Small intestine (tissue), 7 donors: ENCODE measurements around the gene CORO2B. TPM values are rescaled to one million over a fixed set of nuclear protein-coding genes. Genes with fewer than 3 reads are reported as not detected.
"Not testable (repeated sequence)": the region's sequence is repeated elsewhere in the genome, so short reads cannot be mapped to it uniquely, and the experiment has no call there.

Experiments used
- DNase-seq, 2 donors: peaks; one replicate each; pipeline versions ENCODE4 v3.0.0 to v3.0.0-alpha.2; 2013
- FAIRE-seq: peaks from 2 replicates; lab custom pipeline; 2012; peaks lifted over from hg19 to GRCh38; lab: Jason Lieb, UNC
- H3K27ac ChIP-seq, 3 donors: one replicate each; pipeline ENCODE4 v1.5.1; 2013; ENCODE audit warnings: low read length in 2 of 3, mild to moderate bottlenecking in 2 of 3, control low read depth in 1 of 3, inconsistent platforms in 1 of 3, low read depth in 1 of 3, moderate library complexity in 1 of 3
- H3K27me3 ChIP-seq, 3 donors: one replicate each; pipeline ENCODE4 v1.6.1; 2013; ENCODE audit warnings: low read length in 3 of 3, inconsistent platforms in 1 of 3; ENCODE audit not compliant: control insufficient read depth in 3 of 3, insufficient read depth in 3 of 3
- H3K36me3 ChIP-seq, 3 donors: one replicate each; pipeline ENCODE4 v1.6.1; 2013; ENCODE audit warnings: low read length in 3 of 3, inconsistent platforms in 1 of 3, low read depth in 1 of 3, mild to moderate bottlenecking in 1 of 3, moderate library complexity in 1 of 3; ENCODE audit not compliant: control insufficient read depth in 3 of 3, insufficient read depth in 2 of 3
- H3K4me1 ChIP-seq, 3 donors: one replicate each; pipeline ENCODE4 v1.6.1; 2013; ENCODE audit warnings: low read length in 2 of 3, inconsistent platforms in 1 of 3, low read depth in 1 of 3, mild to moderate bottlenecking in 1 of 3, moderate library complexity in 1 of 3; ENCODE audit not compliant: control insufficient read depth in 3 of 3, insufficient read depth in 2 of 3
- H3K4me3 ChIP-seq, 3 donors: one replicate each; pipeline ENCODE4 v1.5.1; 2013; ENCODE audit warnings: low read length in 3 of 3, control low read depth in 1 of 3, inconsistent platforms in 1 of 3, low read depth in 1 of 3, mild to moderate bottlenecking in 1 of 3, moderate library complexity in 1 of 3
- H3K9me3 ChIP-seq, 2 donors: one replicate each; pipeline ENCODE4 v1.6.1; 2013; ENCODE audit warnings: low read depth in 1 of 2, low read length in 1 of 2; ENCODE audit not compliant: control insufficient read depth in 2 of 2, insufficient read depth in 1 of 2
- WGBS, 3 donors: extraction: QIAGEN DNeasy Blood & Tissue Kit; methylation state at CpG; one replicate each; pipeline ENCODE4 v1.1.7; 2013; 5-methylcytosine and 5-hydroxymethylcytosine counted together
- polyA plus RNA-seq, 4 donors: library from polyadenylated mRNA; stranded (reverse) in 3 of 4; unstranded in 1 of 4; fragments of 200-250 nt in 3 of 4; fragments of 120-200 nt in 1 of 4; gene quantifications; one replicate each; pipeline versions ENCODE4 v1.2.1 to v1.2.3, GENCODE V29; 2013
- donor health status: healthy with polysubstance abuse.
- donor health status: control.
- donor health status: control.
- donor health status: Bipolar disorder and iron deficiency.
- donor health status: healthy.

CORO2B gene
- polyA plus RNA-seq, 4 donors, result 1.3 to 3.0 (median 1.7) TPM

GRCh38 chr15:68755731-68756130 is 176.9 kb downstream of the CORO2B start:
- FAIRE-seq, result no peak
- WGBS, 3 donors, result 40 to 55% (median 42%) methylated on average over 2 of the region's 2 CpGs
- Histone ChIP-seq H3K27ac (no peak overlapping the region), H3K4me1 (no peaks in the 10 kb centered on the region), H3K36me3 (no peaks in the 10 kb centered on the region), H3K27me3 (peaks cover 0 to 1% (median 0%) of the 10 kb centered on the region in 3 donors), H3K4me3 (no peak overlapping the region), H3K9me3 (no peaks in the 10 kb centered on the region)
- DNase-seq, result no peak

- not testable (repeated sequence) for H3K27me3 ChIP-seq, DNase-seq, FAIRE-seq, H3K4me3 ChIP-seq, H3K9me3 ChIP-seq, H3K4me1 ChIP-seq, H3K27ac ChIP-seq, H3K36me3 ChIP-seq
- WGBS, 3 donors, result 91 to 97% (median 95%) methylated on average over 1 of the region's 1 CpG
Measured at GRCh38 chr15:68759982-68760579, 181.3 kb downstream of the CORO2B start.

GRCh38 chr15:68763063-68763462 is 184.3 kb downstream of the CORO2B start:
- no peak overlapping the region for H3K27ac ChIP-seq
- 58 to 79% (median 62%) methylated on average over 4 of the region's 4 CpGs for WGBS, 3 donors
- no peaks in the 10 kb centered on the region for H3K4me1 ChIP-seq
- no peak for DNase-seq
- peaks cover 0 to 4% (median 0%) of the 10 kb centered on the region in 3 donors for H3K27me3 ChIP-seq
- no peaks in the 10 kb centered on the region for H3K36me3 ChIP-seq
- no peak overlapping the region for H3K4me3 ChIP-seq
- no peak for FAIRE-seq
- H3K9me3 ChIP-seq, result no peaks in the 10 kb centered on the region

GRCh38 chr15:68764090-68764489 is 185.3 kb downstream of the CORO2B start:
- Histone ChIP-seq H3K4me1 (no peaks in the 10 kb centered on the region), H3K36me3 (no peaks in the 10 kb centered on the region), H3K27ac (no peak overlapping the region), H3K27me3 (peaks cover 0 to 4% (median 0%) of the 10 kb centered on the region in 3 donors), H3K4me3 (no peak overlapping the region), H3K9me3 (no peaks in the 10 kb centered on the region)
- DNase-seq, result no peak
- FAIRE-seq, result no peak
- WGBS, 3 donors, result 54 to 66% (median 59%) methylated on average over 1 of the region's 1 CpG

GRCh38 chr15:68765602-68766368 is 187.0 kb downstream of the CORO2B start:
- Histone ChIP-seq H3K4me3 (no peak overlapping the region), H3K9me3 (no peaks in the 10 kb centered on the region), H3K27ac (no peak overlapping the region), H3K36me3 (no peaks in the 10 kb centered on the region), H3K4me1 (no peaks in the 10 kb centered on the region), H3K27me3 (peaks cover 0 to 7% (median 0%) of the 10 kb centered on the region in 3 donors)
- FAIRE-seq (no peak), DNase-seq (no peak)
- 70 to 74% (median 71%) methylated on average over 11 of the region's 11 CpGs for WGBS, 3 donors

GRCh38 chr15:68767833-68768232 is 189.0 kb downstream of the CORO2B start:
- H3K36me3 ChIP-seq, result no peaks in the 10 kb centered on the region
- H3K4me3 ChIP-seq, result no peak overlapping the region
- WGBS, 3 donors, result 67 to 77% (median 67%) methylated on average over 4 of the region's 4 CpGs
- no peaks in the 10 kb centered on the region for H3K4me1 ChIP-seq
- FAIRE-seq (no peak), DNase-seq (no peak)
- H3K27me3 ChIP-seq, result peaks cover 0 to 7% (median 0%) of the 10 kb centered on the region in 3 donors
- H3K27ac ChIP-seq, result no peak overlapping the region
- no peaks in the 10 kb centered on the region for H3K9me3 ChIP-seq

- H3K36me3 ChIP-seq, result no peaks in the 10 kb centered on the region
- H3K27me3 ChIP-seq, result peaks cover 0 to 3% (median 0%) of the 10 kb centered on the region in 3 donors
- no peaks in the 10 kb centered on the region for H3K9me3 ChIP-seq
- 2 to 8% (median 7%) methylated on average over 2 of the region's 2 CpGs for WGBS, 3 donors
- H3K27ac ChIP-seq, result no peak overlapping the region
- no peak overlapping the region for H3K4me3 ChIP-seq
- FAIRE-seq, result no peak
- no peaks in the 10 kb centered on the region for H3K4me1 ChIP-seq
- no peak for DNase-seq
Measured at GRCh38 chr15:68768321-68768720, 189.5 kb downstream of the CORO2B start.

GRCh38 chr15:68769702-68770101 is 190.9 kb downstream of the CORO2B start:
- DNase-seq, result no peak
- no peaks in the 10 kb centered on the region for H3K36me3 ChIP-seq
- H3K27me3 ChIP-seq, result peaks cover 0 to 3% (median 0%) of the 10 kb centered on the region in 3 donors
- H3K27ac ChIP-seq, result no peak overlapping the region
- H3K9me3 ChIP-seq, result no peaks in the 10 kb centered on the region
- WGBS, 3 donors, result 92 to 100% (median 93%) methylated on average over 2 of the region's 2 CpGs
- FAIRE-seq, result no peak
- H3K4me3 ChIP-seq, result no peak overlapping the region
- H3K4me1 ChIP-seq, result no peaks in the 10 kb centered on the region
